WTC11 (cell line): ENCODE data around the gene SFT2D2.

ENCODE experiments used
- CREB1 ChIP-seq: sonication (generic); formaldehyde crosslinking; IDR thresholded peaks from 2 replicates; pipeline ENCODE4 v1.8.0; 2023; ENCODE audit warnings: mild to moderate bottlenecking, missing genetic modification reagents
- ELF4 ChIP-seq: sonication (generic); formaldehyde crosslinking; IDR thresholded peaks from 2 replicates; pipeline ENCODE4 v1.8.1; 2022; ENCODE audit warnings: low read depth, mild to moderate bottlenecking, moderate library complexity, missing genetic modification reagents
- MXD4 ChIP-seq: fragments of 250-450 bp; sonication (Bioruptor Pico); IDR thresholded peaks from 2 replicates; pipeline ENCODE4 v1.8.0; 2021; ENCODE audit warnings: mild to moderate bottlenecking, moderate library complexity, borderline replicate concordance
- RORB ChIP-seq: fragments of 250-450 bp; sonication (Bioruptor Pico); IDR thresholded peaks from 2 replicates; pipeline ENCODE4 v1.9.0; 2021; ENCODE audit warnings: mild to moderate bottlenecking
- ZNF219 ChIP-seq: sonication (generic); formaldehyde crosslinking; IDR thresholded peaks from 2 replicates; pipeline ENCODE4 v1.8.0; 2023; ENCODE audit warnings: missing genetic modification reagents, mild to moderate bottlenecking, borderline replicate concordance
- TF ChIP-seq, protein P1 (sequence below): fragments of 200-600 bp; IDR thresholded peaks from 2 replicates; pipeline ENCODE4 v1.8.0; 2022; ENCODE audit warnings: antibody characterized with exemption
- TF ChIP-seq, protein P2 (sequence below): sonication (generic); formaldehyde crosslinking; IDR thresholded peaks from 2 replicates; pipeline ENCODE4 v1.8.1; 2022; ENCODE audit warnings: low read depth, mild to moderate bottlenecking, moderate library complexity, missing genetic modification reagents, borderline replicate concordance
- TF ChIP-seq, protein P3 (sequence below): sonication (generic); formaldehyde crosslinking; IDR thresholded peaks from 2 replicates; pipeline ENCODE4 v1.8.1; 2022; ENCODE audit warnings: mild to moderate bottlenecking, missing genetic modification reagents, moderate library complexity, borderline replicate concordance
- TF ChIP-seq, protein P4 (sequence below): sonication (generic); formaldehyde crosslinking; IDR thresholded peaks from 2 replicates; pipeline ENCODE4 v1.8.1; 2022; ENCODE audit warnings: missing genetic modification reagents, borderline replicate concordance

DNA sequence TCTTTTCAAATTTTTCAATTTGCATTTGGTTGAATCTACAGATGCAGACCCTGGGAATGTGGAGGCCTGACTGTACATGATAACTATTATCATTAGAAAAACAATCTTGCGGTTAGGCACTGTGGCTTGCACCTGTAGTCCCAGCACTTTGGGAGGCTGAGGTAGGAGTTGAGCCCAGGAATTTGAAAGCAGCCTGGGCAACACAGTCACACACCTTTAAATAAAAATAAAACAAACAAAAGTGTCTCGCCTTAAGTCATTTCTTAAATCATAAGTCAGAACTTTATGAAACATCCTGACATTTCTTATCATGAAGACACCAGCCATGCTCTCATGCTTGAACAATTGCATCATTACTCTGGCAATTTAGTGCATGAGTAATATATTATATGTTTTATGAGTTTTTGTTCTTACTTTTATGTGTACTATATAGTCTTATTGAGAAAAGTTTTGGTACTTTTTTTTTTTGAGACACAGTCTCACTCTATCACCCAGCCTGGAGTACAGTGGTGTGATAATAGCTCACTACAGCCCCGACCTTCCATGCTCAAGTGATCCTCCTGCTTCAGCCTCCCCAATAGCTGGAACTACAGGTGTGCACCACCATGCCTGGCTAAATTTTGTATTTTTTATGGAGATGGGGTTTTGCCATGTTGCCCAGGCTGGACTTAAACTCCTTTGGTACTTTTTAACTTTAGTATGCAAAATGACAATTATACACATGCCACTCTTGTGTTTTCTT lies 62.7 kb downstream of the SFT2D2 start:
- TF ChIP-seq, protein P1, sequence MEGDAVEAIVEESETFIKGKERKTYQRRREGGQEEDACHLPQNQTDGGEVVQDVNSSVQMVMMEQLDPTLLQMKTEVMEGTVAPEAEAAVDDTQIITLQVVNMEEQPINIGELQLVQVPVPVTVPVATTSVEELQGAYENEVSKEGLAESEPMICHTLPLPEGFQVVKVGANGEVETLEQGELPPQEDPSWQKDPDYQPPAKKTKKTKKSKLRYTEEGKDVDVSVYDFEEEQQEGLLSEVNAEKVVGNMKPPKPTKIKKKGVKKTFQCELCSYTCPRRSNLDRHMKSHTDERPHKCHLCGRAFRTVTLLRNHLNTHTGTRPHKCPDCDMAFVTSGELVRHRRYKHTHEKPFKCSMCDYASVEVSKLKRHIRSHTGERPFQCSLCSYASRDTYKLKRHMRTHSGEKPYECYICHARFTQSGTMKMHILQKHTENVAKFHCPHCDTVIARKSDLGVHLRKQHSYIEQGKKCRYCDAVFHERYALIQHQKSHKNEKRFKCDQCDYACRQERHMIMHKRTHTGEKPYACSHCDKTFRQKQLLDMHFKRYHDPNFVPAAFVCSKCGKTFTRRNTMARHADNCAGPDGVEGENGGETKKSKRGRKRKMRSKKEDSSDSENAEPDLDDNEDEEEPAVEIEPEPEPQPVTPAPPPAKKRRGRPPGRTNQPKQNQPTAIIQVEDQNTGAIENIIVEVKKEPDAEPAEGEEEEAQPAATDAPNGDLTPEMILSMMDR, result no peak
- no peak for TF ChIP-seq ELF4 (CRISPR knock-in tag)
- TF ChIP-seq, protein P2, sequence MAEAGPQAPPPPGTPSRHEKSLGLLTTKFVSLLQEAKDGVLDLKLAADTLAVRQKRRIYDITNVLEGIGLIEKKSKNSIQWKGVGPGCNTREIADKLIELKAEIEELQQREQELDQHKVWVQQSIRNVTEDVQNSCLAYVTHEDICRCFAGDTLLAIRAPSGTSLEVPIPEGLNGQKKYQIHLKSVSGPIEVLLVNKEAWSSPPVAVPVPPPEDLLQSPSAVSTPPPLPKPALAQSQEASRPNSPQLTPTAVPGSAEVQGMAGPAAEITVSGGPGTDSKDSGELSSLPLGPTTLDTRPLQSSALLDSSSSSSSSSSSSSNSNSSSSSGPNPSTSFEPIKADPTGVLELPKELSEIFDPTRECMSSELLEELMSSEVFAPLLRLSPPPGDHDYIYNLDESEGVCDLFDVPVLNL (CRISPR knock-in tag), result no peak
- TF ChIP-seq RORB (CRISPR knock-in tag), result no peak
- no peak for TF ChIP-seq MXD4 (CRISPR knock-in tag)
- TF ChIP-seq, protein P3, sequence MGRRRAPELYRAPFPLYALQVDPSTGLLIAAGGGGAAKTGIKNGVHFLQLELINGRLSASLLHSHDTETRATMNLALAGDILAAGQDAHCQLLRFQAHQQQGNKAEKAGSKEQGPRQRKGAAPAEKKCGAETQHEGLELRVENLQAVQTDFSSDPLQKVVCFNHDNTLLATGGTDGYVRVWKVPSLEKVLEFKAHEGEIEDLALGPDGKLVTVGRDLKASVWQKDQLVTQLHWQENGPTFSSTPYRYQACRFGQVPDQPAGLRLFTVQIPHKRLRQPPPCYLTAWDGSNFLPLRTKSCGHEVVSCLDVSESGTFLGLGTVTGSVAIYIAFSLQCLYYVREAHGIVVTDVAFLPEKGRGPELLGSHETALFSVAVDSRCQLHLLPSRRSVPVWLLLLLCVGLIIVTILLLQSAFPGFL, result no peak
- TF ChIP-seq CREB1, result no peak
- no peak for TF ChIP-seq ZNF219
- TF ChIP-seq, protein P4, sequence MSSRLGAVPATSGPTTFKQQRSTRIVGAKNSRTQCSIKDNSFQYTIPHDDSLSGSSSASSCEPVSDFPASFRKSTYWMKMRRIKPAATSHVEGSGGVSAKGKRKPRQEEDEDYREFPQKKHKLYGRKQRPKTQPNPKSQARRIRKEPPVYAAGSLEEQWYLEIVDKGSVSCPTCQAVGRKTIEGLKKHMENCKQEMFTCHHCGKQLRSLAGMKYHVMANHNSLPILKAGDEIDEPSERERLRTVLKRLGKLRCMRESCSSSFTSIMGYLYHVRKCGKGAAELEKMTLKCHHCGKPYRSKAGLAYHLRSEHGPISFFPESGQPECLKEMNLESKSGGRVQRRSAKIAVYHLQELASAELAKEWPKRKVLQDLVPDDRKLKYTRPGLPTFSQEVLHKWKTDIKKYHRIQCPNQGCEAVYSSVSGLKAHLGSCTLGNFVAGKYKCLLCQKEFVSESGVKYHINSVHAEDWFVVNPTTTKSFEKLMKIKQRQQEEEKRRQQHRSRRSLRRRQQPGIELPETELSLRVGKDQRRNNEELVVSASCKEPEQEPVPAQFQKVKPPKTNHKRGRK, result no peak
